SJCRH30 (cell line): ENCODE data around the gene TMEM126B. TPM values are rescaled to one million over a fixed set of nuclear protein-coding genes. Genes with fewer than 3 reads are reported as not detected.

ENCODE experiments used
- DNase-seq, 2 experiments: peaks; one replicate each; pipeline ENCODE4 v3.0.0-alpha.2; 2015 to 2020
- H3K27ac ChIP-seq: fragments of 250-450 bp; sonication (Bioruptor Pico); 2 replicates; pipeline ENCODE4 v1.5.1; 2020; ENCODE audit warnings: mild to moderate bottlenecking, moderate library complexity
- H3K27me3 ChIP-seq: fragments of 250-450 bp; sonication (Bioruptor Pico); 2 replicates; pipeline ENCODE4 v1.5.1; 2020; ENCODE audit warnings: mild to moderate bottlenecking, moderate library complexity
- H3K36me3 ChIP-seq: fragments of 250-450 bp; sonication (Bioruptor Pico); 2 replicates; pipeline ENCODE4 v1.5.1; 2020; ENCODE audit warnings: mild to moderate bottlenecking, moderate library complexity
- H3K4me1 ChIP-seq: fragments of 250-450 bp; sonication (Bioruptor Pico); 2 replicates; pipeline ENCODE4 v1.5.1; 2020; ENCODE audit warnings: mild to moderate bottlenecking, moderate library complexity
- H3K4me3 ChIP-seq: fragments of 250-450 bp; sonication (Bioruptor Pico); 2 replicates; pipeline ENCODE4 v1.5.1; 2020; ENCODE audit warnings: mild to moderate bottlenecking, moderate library complexity
- H3K9me3 ChIP-seq: fragments of 250-450 bp; sonication (Bioruptor Pico); replicated peaks from 2 replicates; pipeline ENCODE4 v1.5.1; 2020; ENCODE audit warnings: mild to moderate bottlenecking, moderate library complexity
- total RNA-seq: library from RNA; depleted of rRNA; stranded (reverse); fragments of >200 nt; shearing (Covaris generic); gene quantifications from 2 replicates; pipeline ENCODE4 v1.2.3, GENCODE V29; 2014; rRNA removed

The TMEM126B gene
- total RNA-seq, 1 experiment from 2014 or later = 105 TPM

DNA sequence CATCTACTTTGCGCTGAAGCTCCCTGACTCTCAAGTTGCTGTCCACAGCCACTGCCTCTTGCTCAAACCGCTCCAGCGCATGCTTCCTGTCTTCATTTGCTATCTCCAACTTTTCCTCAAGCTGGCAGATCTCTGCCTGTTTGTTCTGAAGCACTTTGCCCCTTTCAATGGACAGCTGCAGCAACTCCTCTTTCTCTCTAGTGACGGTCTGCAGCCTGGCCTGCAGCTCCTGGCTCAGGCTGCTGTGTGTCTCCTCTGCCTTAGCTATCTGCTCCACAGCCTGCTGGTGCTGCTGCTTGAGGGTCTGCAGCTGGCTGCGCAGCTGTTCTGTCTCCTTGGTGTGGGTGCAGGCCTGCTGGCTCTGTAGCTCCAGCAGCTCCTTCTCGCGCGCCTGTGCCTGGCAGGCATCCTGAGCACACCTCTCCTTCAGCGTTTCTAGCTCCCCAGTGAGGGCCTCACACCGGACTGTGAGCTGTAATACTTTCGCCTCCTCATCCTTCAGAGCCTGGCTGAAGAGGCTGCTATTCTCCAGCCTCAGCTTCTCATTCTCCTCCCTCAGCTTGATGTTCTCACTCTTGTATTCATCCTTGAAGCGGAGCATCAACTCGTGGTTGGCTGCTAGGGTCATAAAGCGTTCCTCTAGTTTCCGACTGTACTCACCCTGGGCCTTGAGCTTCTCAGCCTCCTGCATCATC, 56.9 kb downstream of the TMEM126B start:
- DNase-seq = peak; percentile 95 to 97
- peak overlapping the region; percentile 67 for H3K27ac ChIP-seq

GRCh38 chr11:85685820-85686459, 57.5 kb downstream of the TMEM126B start, which contains the start of gene CCDC89:
Gene CCDC89 (minus strand): TSS chr11:85686195. CDS start chr11:85686130, 65 bp downstream.
- Histone ChIP-seq H3K4me3 (peak within 1 kb of the TSS; percentile 55), H3K27me3 (no peaks in the 10 kb centered on the region), H3K9me3 (no peaks in the 10 kb centered on the region), H3K36me3 (peaks cover 12% of the 10 kb centered on the region), H3K27ac (peak within 1 kb of the TSS; percentile 67), H3K4me1 (peaks cover 12% of the 10 kb centered on the region)
- peak; percentile 95 to 99 for DNase-seq

More for the DNA sequence above, 56.9 kb downstream of the TMEM126B start:
- Histone ChIP-seq H3K36me3 (peaks cover 6% of the 10 kb centered on the region), H3K4me3 (peak overlapping the region; percentile 55), H3K27me3 (no peaks in the 10 kb centered on the region), H3K9me3 (no peaks in the 10 kb centered on the region), H3K4me1 (peaks cover 12% of the 10 kb centered on the region)

Other genes with a start within 250 kb of the TMEM126B start
- gene DLG2, start 1.2 kb upstream of the TMEM126B start, total RNA-seq = 5.3 and 12.1 TPM in 2 replicates
- 62.1 and 71.9 TPM in 2 replicates for gene TMEM126A, start 19.4 kb downstream of the TMEM126B start, total RNA-seq
- gene CREBZF, start 36.5 kb downstream of the TMEM126B start, total RNA-seq = 85.3 and 109 TPM in 2 replicates
- 4.4 and 5.0 TPM in 2 replicates for gene CCDC89, start 57.6 kb downstream of the TMEM126B start, total RNA-seq
- 122 and 137 TPM in 2 replicates for gene SYTL2, start 182.5 kb downstream of the TMEM126B start, total RNA-seq
- gene CCDC83, start 226.8 kb downstream of the TMEM126B start, total RNA-seq = not detected in 2 replicates